Calu3 (cell line): Measurements from ENCODE around the gene AOC1. TPM values are rescaled to one million over a fixed set of nuclear protein-coding genes. Genes with fewer than 3 reads are reported as not detected.
A peak's percentile ranks its signal among the peaks of the same experiment; 100 is the strongest.

Experiments used
- BruUV-seq: library from RNA; stranded (reverse); fragments of 400-500 nt; replicated peaks from 2 replicates; lab custom pipeline; 2021; lab: Mats Ljungman, UMichigan
- CTCF ChIA-PET: fragments of 300-600 bp; sonication (Branson Sonifier 250); formaldehyde crosslinking; loops from one replicate; lab custom pipeline; 2022; ENCODE audit warnings: antibody characterized with exemption; lab: Charles Lee
- DNase-seq: peaks from one replicate; pipeline ENCODE4 v3.0.0; 2022
- H3K27ac Mint-ChIP-seq: one replicate; pipeline ENCODE4 v1.8.0; 2022; ENCODE audit warnings: mixed read lengths; ENCODE audit not compliant: unreplicated experiment
- H3K27me3 Mint-ChIP-seq: one replicate; pipeline ENCODE4 v1.8.0; 2022; ENCODE audit warnings: mixed read lengths; ENCODE audit not compliant: unreplicated experiment
- H3K36me3 Mint-ChIP-seq: one replicate; pipeline ENCODE4 v1.8.0; 2022; ENCODE audit warnings: mild to moderate bottlenecking, moderate library complexity, mixed read lengths; ENCODE audit not compliant: insufficient read depth, unreplicated experiment
- H3K4me1 Mint-ChIP-seq: one replicate; pipeline ENCODE4 v1.8.0; 2022; ENCODE audit warnings: mild to moderate bottlenecking, low read depth, mixed read lengths; ENCODE audit not compliant: unreplicated experiment
- H3K4me3 Mint-ChIP-seq: one replicate; pipeline ENCODE4 v1.8.0; 2022; ENCODE audit warnings: mild to moderate bottlenecking, low read depth, moderate library complexity, mixed read lengths; ENCODE audit not compliant: unreplicated experiment
- H3K9me3 Mint-ChIP-seq: one replicate; pipeline ENCODE4 v1.8.0; 2022; ENCODE audit warnings: low read depth, mixed read lengths; ENCODE audit not compliant: unreplicated experiment
- intact Hi-C: fragments of 100-400 bp; cut with micrococcal nuclease; formaldehyde crosslinking; loops from one replicate; pipeline ENCODE4 v1.10.0; 2022; ENCODE audit not compliant: unreplicated experiment
- total RNA-seq: library from RNA; stranded (reverse); gene quantifications from 2 replicates; pipeline ENCODE4 v1.2.3, GENCODE V29; 2022
- TF ChIP-seq, protein P1 (sequence below): fragments of 200-600 bp; IDR thresholded peaks from one replicate; pipeline ENCODE4 v1.8.0; 2022; ENCODE audit warnings: antibody characterized with exemption; ENCODE audit not compliant: unreplicated experiment

Gene AOC1
- total RNA-seq, 1 experiment from 2014 or later: 1.2 TPM

DNA sequence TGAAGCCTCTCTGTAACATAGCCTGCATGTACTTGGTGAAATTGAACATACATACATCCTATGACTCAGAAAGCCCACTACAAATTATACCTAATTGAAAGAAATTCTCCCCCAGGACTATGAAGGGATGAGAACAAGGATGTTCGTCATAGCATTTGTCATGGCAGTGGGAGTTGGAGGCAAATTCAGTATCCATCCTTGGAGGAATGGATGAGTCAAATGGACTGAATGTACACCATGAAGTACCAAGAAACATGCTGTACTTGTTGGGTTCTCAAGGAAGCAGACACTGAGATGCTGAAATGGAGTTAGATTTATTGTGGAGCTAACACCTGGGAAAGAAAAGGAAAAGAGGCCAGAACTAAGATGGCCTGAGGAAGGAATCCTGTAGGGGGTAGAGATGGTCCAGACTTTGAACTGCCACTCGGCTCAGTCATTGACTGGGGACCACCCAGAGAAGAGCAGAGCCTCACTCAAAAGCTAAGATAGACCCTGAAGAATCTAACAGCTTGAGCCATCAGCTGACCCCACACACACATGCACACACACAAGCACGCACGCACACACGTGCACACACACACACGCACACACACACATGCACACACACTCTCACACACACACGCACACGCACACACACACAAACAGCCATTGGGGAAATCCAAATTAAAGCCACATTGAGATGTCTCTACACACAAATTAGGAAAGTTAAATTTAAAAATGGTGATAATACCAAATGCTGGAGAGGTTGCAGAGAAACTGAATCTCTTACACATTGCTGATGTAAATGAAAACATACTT, 22.3 kb downstream of the AOC1 start:
- H3K27me3 Mint-ChIP-seq: no peaks in the 10 kb centered on the region
- CTCF ChIA-PET: no interaction called here
- intact Hi-C loops: loop anchor here (5.0 kb wide), 1 partner anchor 427 kb away; no protein-coding TSS in a partner anchor
- no peak overlapping the region for H3K4me3 Mint-ChIP-seq
- no peak for DNase-seq
- peaks cover 2% of the 10 kb centered on the region for H3K9me3 Mint-ChIP-seq
- H3K36me3 Mint-ChIP-seq: no peaks in the 10 kb centered on the region
- peaks cover 8% of the 10 kb centered on the region for H3K4me1 Mint-ChIP-seq
- no TSS peak for BruUV-seq
- TF ChIP-seq, protein P1, sequence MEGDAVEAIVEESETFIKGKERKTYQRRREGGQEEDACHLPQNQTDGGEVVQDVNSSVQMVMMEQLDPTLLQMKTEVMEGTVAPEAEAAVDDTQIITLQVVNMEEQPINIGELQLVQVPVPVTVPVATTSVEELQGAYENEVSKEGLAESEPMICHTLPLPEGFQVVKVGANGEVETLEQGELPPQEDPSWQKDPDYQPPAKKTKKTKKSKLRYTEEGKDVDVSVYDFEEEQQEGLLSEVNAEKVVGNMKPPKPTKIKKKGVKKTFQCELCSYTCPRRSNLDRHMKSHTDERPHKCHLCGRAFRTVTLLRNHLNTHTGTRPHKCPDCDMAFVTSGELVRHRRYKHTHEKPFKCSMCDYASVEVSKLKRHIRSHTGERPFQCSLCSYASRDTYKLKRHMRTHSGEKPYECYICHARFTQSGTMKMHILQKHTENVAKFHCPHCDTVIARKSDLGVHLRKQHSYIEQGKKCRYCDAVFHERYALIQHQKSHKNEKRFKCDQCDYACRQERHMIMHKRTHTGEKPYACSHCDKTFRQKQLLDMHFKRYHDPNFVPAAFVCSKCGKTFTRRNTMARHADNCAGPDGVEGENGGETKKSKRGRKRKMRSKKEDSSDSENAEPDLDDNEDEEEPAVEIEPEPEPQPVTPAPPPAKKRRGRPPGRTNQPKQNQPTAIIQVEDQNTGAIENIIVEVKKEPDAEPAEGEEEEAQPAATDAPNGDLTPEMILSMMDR: no peak
- H3K27ac Mint-ChIP-seq: no peak overlapping the region

DNA sequence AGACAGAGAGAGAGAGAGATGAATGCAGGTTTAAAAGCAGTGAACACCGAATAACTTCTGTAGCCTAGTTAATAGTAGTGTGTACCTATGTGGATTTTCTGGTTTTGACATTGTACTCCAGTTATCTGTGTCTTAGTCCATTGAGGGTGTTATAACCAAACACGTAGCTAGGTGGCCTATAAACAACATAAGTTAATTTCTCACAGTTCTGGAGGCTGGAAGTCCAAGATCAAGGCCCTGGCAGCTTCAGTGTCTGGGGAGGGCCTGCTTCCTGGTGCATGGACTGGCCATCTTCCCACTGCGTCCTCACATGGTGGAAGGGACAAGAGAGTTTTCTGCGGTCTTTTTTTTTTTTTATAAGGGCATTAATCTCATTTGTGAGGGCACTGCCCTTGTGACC, 23.5 kb downstream of the AOC1 start:
- TF ChIP-seq, protein P1: peak; percentile 11
- BruUV-seq: no TSS peak
- Mint-ChIP-seq H3K27ac (no peak overlapping the region), H3K9me3 (peaks cover 3% of the 10 kb centered on the region), H3K4me1 (peaks cover 12% of the 10 kb centered on the region), H3K4me3 (no peak overlapping the region), H3K36me3 (no peaks in the 10 kb centered on the region), H3K27me3 (no peaks in the 10 kb centered on the region)
- intact Hi-C loops: loop anchor here (5.0 kb wide), 1 partner anchor 428 kb away; no protein-coding TSS in a partner anchor
- CTCF ChIA-PET: interaction anchor here (0.5 to 1.5 kb wide), 6 partner anchors 8 to 134 kb away, joined by 3 to 4 read pairs (median 4); no protein-coding TSS in a partner anchor
- no peak for DNase-seq

DNA sequence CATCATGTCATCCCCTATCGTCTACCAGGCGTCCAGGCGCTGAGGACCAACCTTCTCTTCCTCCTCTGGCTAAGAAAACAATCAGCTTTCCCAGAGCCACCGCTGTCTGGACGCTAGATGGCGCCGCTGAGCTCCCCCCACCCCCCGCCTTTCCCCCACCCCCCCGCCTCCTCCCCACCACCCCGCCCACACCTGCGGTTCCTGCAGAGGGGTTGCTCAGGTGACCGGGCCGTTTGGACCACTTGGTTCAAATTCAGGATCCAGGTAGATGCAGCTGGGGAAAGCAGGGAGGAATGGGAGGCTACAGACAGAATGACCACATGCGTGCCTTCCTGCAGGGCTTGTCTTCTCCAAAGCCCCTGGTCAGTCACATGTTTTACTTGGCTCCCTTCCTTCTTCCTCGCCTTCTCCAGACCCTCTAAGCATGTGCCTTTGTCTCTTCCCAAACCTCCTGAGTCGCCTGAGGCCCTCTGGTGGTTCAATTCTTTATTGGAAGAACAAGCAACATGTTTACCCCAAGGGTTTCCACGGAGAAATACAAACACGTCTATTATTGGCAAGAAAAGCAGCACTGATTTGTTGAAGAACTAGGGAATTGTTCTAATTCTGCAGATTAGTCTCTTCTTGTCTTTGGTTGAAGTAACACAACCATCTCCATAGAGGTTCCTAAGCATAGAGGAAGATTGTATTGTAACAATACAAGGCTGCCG, 24.7 kb downstream of the AOC1 start:
- peak overlapping the region; percentile 48 for H3K4me3 Mint-ChIP-seq
- H3K36me3 Mint-ChIP-seq: no peaks in the 10 kb centered on the region
- CTCF ChIA-PET: interaction anchor here (0.7 to 1.5 kb wide), 4 partner anchors 10 to 151 kb away, joined by 3 to 4 read pairs (median 4); partner anchors contain the start of gene ABCB8
- intact Hi-C loops: loop anchor here (1.0 to 5.0 kb wide), 2 partner anchors 99 to 430 kb away; no protein-coding TSS in a partner anchor
- no peaks in the 10 kb centered on the region for H3K27me3 Mint-ChIP-seq
- BruUV-seq: no TSS peak
- peaks cover 12% of the 10 kb centered on the region for H3K4me1 Mint-ChIP-seq
- TF ChIP-seq, protein P1: peak; percentile 57
- DNase-seq: peak; percentile 72
- peak overlapping the region; percentile 59 for H3K27ac Mint-ChIP-seq
- H3K9me3 Mint-ChIP-seq: peaks cover 5% of the 10 kb centered on the region

DNA sequence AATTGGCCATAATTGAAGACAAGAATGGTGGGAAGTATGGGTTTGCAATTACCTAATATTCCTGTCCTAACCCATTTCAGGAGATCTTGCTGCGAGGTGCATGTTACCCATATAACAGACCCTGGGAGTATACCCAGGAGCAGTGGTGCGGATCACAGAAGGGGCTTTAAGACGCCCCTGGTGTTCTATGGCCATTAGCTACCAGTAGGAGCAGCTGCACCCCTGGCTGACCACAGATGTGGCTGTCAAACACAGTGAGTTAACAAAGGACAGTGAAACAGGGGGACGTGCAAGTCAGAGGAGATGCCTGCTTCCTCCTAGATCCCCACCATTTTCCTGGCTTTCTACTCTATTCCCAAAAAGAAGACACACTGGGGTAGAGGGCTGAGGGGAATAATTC, 25.2 kb downstream of the AOC1 start:
- Mint-ChIP-seq H3K4me3 (peak overlapping the region; percentile 48), H3K27ac (peak overlapping the region; percentile 59), H3K4me1 (peaks cover 12% of the 10 kb centered on the region), H3K27me3 (no peaks in the 10 kb centered on the region), H3K9me3 (peaks cover 3% of the 10 kb centered on the region), H3K36me3 (no peaks in the 10 kb centered on the region)
- CTCF ChIA-PET: interaction anchor here (0.6 to 0.7 kb wide), 2 partner anchors 151 to 1037 kb away, joined by 4 read pairs; partner anchors contain the start of gene ABCB8
- TF ChIP-seq, protein P1: no peak
- intact Hi-C loops: loop anchor here (1.0 to 5.0 kb wide), 2 partner anchors 99 to 430 kb away; no protein-coding TSS in a partner anchor
- no TSS peak for BruUV-seq
- no peak for DNase-seq
